Measurements from ENCODE around the gene AAMP. TPM values are rescaled to one million over a fixed set of nuclear protein-coding genes. Genes with fewer than 3 reads are reported as not detected.
"Not testable (repeated sequence)": the region's sequence is repeated elsewhere in the genome, so short reads cannot be mapped to it uniquely, and the experiment has no call there.

The AAMP gene, protein sequence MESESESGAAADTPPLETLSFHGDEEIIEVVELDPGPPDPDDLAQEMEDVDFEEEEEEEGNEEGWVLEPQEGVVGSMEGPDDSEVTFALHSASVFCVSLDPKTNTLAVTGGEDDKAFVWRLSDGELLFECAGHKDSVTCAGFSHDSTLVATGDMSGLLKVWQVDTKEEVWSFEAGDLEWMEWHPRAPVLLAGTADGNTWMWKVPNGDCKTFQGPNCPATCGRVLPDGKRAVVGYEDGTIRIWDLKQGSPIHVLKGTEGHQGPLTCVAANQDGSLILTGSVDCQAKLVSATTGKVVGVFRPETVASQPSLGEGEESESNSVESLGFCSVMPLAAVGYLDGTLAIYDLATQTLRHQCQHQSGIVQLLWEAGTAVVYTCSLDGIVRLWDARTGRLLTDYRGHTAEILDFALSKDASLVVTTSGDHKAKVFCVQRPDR
- total RNA-seq (ENCODE audit: insufficient read depth, low replicate concordance): 74.4 TPM

DNA sequence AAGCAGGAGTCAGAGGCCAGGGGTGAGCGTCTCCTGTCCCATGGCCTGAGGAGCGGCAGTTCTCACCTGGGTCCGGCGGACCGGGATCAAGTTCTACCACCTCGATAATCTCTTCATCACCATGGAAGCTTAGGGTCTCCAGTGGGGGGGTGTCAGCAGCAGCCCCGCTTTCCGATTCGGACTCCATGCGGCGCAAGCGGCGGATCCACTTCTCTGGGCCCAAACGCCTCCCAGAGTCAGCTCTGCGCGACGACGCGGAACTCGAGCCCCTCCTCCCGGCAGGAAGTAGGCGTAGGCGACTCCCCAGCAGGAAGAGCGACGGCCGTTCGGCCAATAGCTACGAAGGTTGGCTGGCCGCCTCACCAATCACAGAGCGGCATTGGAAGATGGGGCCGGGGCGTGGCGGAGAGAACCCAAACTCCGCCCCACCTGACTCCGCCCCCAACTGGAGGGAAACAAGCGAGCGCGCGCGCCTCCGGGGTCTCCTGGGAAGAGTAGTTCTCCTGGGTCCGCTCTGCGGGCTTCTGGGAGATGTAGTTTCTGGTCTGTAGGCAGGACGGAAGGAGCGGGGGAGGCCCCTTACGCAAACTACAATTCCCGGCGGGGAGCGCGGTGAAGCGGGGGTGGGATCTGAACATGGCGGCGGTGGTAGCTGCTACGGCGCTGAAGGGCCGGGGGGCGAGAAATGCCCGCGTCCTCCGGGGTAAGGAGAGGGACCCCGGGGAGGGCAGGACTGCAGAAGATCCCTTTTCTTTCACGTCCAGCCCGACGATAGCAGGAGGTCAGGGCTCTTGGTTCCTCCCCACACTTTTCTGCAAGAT lies at the start of gene AAMP, which contains the start of gene PNKD:
TSS of gene AAMP (minus strand) at position 238 of the 821 bp plus-strand sequence. CDS start at position 187, 51 bp downstream.
TSS of gene PNKD (plus strand) at position 620 of the 821 bp plus-strand sequence. CDS start at position 637, 17 bp downstream.
- DNase-seq (ENCODE audit: low spot score): peak; percentile 100

DNA sequence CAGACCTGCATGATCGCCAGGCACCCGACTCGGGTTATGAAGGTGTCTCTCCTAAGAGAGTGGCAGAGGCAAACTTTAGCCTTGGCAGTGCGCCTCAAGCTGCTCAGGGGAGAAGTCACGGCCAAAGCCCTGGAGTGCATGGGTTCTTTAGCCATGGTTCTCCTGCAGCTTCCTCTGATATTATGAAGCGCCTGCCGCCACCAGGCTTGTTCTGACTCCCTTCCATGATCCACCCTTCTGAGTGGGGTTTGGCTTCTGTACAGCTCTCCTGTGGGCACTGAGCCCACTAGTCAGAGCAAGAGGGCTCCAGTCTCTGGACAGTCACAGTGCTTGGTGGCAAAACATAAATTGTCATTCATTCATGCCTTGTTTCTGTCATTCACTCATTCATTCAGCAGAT lies 48.3 kb upstream of the AAMP start:
- DNase-seq (ENCODE audit: low spot score): no peak

DNA sequence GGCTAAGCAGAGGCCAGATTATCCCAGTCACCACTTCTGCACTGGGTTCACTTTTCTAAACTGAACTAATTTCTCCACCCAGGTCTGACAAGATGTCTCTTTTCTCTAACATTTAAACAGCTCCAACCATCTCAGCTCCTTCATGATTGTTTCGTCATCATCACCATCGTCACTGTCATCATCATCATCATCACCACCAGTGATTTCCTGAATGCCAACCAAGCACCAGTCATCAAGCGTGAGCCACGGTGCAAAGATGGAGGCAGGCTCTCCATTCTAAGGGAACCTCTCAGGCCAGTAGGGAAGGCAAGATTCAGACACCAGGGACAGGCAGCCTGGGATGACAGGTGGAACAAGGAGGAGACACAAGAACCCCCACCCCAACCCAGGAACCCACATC lies 47.9 kb upstream of the AAMP start:
- no peak for DNase-seq (ENCODE audit: low spot score)

- no peak for DNase-seq (ENCODE audit: low spot score)
Measured at GRCh38 chr2:218317303-218317630, 47.3 kb upstream of the AAMP start.

DNA sequence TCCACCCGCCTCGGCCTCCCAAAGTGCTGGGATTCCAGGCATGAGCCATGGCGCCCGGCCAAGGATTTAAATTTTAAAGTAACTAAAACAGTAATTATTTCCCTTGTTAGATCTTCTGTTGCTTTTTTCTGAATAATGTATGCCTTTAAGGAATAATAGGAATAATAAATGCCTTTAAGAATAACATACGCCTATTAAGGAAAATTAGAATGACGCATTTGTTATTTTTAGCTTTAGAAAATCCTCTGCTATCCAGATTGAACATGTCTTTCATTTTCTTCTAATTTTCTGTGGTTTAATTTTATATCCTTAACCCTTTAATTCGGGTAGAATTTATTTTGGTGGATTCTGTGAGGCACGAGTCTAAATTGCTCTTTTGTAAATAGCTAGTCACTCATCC lies 45.5 kb upstream of the AAMP start:
- no peak for DNase-seq (ENCODE audit: low spot score)

DNA sequence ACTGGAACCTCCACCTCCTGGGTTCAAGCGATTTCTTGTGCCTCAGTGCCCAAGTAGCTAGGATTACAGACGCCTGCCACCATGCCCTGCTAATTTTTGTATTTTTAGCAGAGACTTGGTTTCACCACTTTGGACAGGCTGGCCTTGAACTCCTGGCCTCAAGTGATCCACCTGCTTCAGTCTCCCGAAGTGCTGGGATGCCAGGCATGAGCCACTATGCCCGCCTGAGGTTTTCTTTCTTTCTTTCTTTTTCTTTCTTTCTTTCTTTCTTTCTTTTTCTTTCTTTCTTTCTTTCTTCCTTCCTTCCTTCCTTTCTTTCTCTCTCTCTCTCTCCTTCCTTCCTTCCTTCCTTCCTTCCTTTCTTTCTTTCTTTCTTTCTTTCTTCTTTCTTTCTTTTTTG lies 44.8 kb upstream of the AAMP start:
- not testable (repeated sequence) for DNase-seq (ENCODE audit: low spot score)

- DNase-seq (ENCODE audit: low spot score): no peak
Measured at GRCh38 chr2:218313356-218313755, 43.4 kb upstream of the AAMP start.

GRCh38 chr2:218312267-218312756 lies 42.4 kb upstream of the AAMP start:
- DNase-seq (ENCODE audit: low spot score): no peak

GRCh38 chr2:218311541-218312266 lies 41.8 kb upstream of the AAMP start:
- peak; percentile 69 for DNase-seq (ENCODE audit: low spot score)

DNA sequence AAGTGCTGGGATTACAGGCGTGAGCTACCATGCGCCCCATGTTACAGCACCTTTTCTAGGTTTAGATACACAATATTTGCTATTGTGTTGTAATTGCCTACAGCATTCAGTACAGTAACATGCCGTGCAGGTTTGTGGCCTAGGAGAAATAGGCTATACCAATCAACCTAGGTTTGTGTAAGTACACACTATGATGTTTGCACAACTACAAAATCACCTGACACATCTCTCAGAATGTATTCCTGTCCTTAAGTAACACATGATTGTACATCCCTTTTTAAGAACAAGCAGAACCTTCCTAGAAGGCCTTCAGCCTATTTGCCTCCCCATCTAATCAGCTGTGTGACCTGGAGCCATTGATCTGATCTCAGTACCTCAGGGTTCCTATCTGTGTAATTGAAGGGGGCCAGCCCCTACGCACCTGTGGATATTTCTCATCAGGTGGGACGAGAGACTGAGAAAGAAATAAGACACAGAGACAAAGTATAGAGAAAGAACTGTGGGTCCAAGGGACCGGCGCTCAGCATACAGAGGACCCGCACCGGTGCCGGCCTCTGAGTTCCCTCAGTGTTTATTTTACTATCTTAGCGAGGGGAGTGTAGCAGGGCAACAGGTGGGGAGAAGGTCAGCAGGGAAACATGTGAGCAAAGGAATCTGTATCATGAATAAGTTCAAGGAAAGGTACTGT lies 41.1 kb upstream of the AAMP start:
- no peak for DNase-seq (ENCODE audit: low spot score)

GRCh38 chr2:218307415-218308090 lies 37.6 kb upstream of the AAMP start:
- DNase-seq (ENCODE audit: low spot score): no peak

DNA sequence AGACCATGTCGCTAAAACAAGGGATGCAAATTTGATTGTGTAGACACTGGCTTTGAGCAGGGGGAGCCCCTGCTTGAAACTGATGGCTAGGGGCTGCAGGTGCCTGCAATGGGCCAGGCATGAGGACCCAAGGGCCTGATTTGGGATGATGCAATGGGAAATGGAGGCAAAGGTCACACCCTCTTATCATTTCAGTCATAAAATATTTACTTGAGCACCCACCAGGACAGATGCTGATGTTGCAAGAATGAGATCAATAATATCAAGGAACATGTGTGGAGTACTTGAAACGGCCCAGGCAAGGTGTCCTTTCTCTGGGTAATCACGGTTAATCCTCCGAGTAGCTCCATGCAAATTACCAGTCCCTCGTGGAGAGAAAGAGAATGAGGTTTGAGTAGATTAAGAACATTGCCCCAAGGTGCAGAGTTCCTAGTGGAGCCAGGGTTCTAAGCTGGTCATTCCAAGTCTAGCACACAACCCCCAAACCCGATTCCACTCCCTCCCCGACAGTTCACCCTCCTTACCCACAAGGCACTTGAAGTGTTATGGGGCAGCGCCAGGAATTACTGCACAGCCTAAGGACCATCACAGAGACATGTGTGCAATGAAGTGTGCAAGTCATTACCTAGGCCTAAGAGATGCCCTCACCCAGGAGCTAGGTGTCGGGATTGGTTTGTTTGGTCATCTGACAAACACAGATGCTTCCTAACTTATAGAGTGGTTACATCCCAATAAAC lies 36.4 kb upstream of the AAMP start:
- no peak for DNase-seq (ENCODE audit: low spot score)

- DNase-seq (ENCODE audit: low spot score): no peak
Measured at GRCh38 chr2:218305383-218305782, 35.4 kb upstream of the AAMP start.

GRCh38 chr2:218301176-218301819 lies 31.4 kb upstream of the AAMP start:
- DNase-seq (ENCODE audit: low spot score): peak; percentile 86

- no peak for DNase-seq (ENCODE audit: low spot score)
Measured at GRCh38 chr2:218300141-218300540, 30.2 kb upstream of the AAMP start.

DNA sequence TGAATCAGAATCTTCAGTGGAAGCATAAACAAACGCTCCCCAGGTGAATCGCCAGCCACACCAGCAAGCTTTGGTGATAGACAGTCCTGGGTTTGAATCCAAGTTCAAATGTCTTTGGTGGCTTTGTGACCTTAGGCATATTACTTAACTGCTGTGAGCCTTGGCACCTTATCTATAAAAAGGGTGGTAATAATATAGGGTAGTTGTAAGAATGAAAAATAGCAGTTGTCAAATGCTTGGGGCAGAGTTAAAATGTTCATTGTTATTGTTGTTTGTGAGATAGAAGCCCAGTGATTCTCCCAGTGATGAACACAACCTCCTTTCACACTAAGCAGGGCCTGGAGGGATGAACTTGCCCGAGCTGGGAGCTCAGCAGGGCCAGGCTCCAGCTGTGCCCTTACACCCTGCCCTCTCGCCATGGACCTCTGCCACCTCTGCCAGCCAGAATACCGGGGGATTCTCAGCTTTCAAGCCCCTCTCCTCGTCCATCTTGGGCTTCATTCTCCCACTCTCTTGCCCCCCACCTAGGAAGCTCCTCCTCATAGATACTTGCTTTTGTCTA lies 28.5 kb upstream of the AAMP start:
- no peak for DNase-seq (ENCODE audit: low spot score)

GRCh38 chr2:218296847-218297246 lies 26.9 kb upstream of the AAMP start:
- DNase-seq (ENCODE audit: low spot score): no peak

DNA sequence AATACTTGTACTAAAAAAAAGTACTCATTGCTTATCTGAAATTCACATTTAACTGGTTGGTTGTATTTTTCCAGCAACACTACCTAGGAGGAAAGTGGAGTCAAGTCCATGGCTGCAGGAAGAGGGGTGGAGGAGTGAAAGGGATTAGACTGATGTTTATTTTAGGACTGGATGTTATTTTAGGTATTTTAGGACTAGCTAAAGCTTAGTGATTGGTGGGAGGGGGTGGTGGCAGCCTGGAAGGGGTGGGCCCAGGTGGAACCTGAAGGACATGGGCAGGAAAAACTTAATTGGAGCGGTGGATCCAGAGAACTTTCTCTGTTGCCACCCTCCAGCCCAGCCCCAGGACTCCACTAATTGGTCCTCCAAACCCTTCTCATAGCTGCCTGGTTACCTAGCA lies 26.3 kb upstream of the AAMP start:
- no peak for DNase-seq (ENCODE audit: low spot score)

- DNase-seq (ENCODE audit: low spot score): peak; percentile 85
Measured at GRCh38 chr2:218295029-218295428, 25.1 kb upstream of the AAMP start.
